ENCODE data around the gene KASH5. TPM values are rescaled to one million over a fixed set of nuclear protein-coding genes. Genes with fewer than 3 reads are reported as not detected.

Gene KASH5
- polyA plus RNA-seq, 3 donors, result 1.9 TPM; not detected in 2

GRCh38 chr19:49390131-49390928 is 2.3 kb downstream of the KASH5 start:
- H3K27ac ChIP-seq (ENCODE audit: low read depth, low read length), result no peak overlapping the region
- WGBS, 3 donors, result 48 to 74% (median 70%) methylated on average over 24 to 26 of the region's 26 CpGs

- WGBS, 3 donors, result 22 to 63% (median 57%) methylated on average over 9 of the region's 9 CpGs
- H3K27ac ChIP-seq (ENCODE audit: low read depth, low read length), result no peak overlapping the region
Measured at GRCh38 chr19:49390929-49391359, 2.9 kb downstream of the KASH5 start.

GRCh38 chr19:49391581-49392399 is 3.7 kb downstream of the KASH5 start:
- 22 to 27% (median 26%) methylated on average over 13 to 14 of the region's 14 CpGs for WGBS, 3 donors
- no peak overlapping the region for H3K27ac ChIP-seq (ENCODE audit: low read depth, low read length)

GRCh38 chr19:49393881-49394280 is 5.8 kb downstream of the KASH5 start:
- H3K27ac ChIP-seq (ENCODE audit: low read depth, low read length), result no peak overlapping the region
- 45 to 62% (median 61%) methylated on average over 4 to 5 of the region's 5 CpGs for WGBS, 3 donors

- 74 to 80% (median 79%) methylated on average over 15 of the region's 15 CpGs for WGBS, 3 donors
- no peak overlapping the region for H3K27ac ChIP-seq (ENCODE audit: low read depth, low read length)
Measured at GRCh38 chr19:49395581-49396407, 7.7 kb downstream of the KASH5 start.

GRCh38 chr19:49396738-49397505 is 8.9 kb downstream of the KASH5 start:
- 77 to 85% (median 79%) methylated on average over 8 of the region's 8 CpGs for WGBS, 3 donors
- no peak overlapping the region for H3K27ac ChIP-seq (ENCODE audit: low read depth, low read length)

- 73 to 85% (median 76%) methylated on average over 11 of the region's 11 CpGs for WGBS, 3 donors
- no peak overlapping the region for H3K27ac ChIP-seq (ENCODE audit: low read depth, low read length)
Measured at GRCh38 chr19:49398001-49398615, 10.1 kb downstream of the KASH5 start.

- no peak overlapping the region for H3K27ac ChIP-seq (ENCODE audit: low read depth, low read length)
- 85 to 88% (median 87%) methylated on average over 6 of the region's 6 CpGs for WGBS, 3 donors
Measured at GRCh38 chr19:49398931-49399330, 10.9 kb downstream of the KASH5 start.

GRCh38 chr19:49400029-49400428 is 12.0 kb downstream of the KASH5 start:
- no peak overlapping the region for H3K27ac ChIP-seq (ENCODE audit: low read depth, low read length)
- WGBS, 3 donors, result 76 to 87% (median 83%) methylated on average over 6 of the region's 6 CpGs

- 45 to 64% (median 63%) methylated on average over 7 of the region's 7 CpGs for WGBS, 3 donors
- H3K27ac ChIP-seq (ENCODE audit: low read depth, low read length), result no peak overlapping the region
Measured at GRCh38 chr19:49403404-49404187, 15.5 kb downstream of the KASH5 start.

GRCh38 chr19:49407079-49407478 is 19.0 kb downstream of the KASH5 start:
- 55 to 76% (median 66%) methylated on average over 7 of the region's 7 CpGs for WGBS, 3 donors
- no peak overlapping the region for H3K27ac ChIP-seq (ENCODE audit: low read depth, low read length)

GRCh38 chr19:49407482-49408015 is 19.5 kb downstream of the KASH5 start:
- WGBS, 3 donors, result 84 to 88% (median 88%) methylated on average over 16 of the region's 16 CpGs
- H3K27ac ChIP-seq (ENCODE audit: low read depth, low read length), result no peak overlapping the region

- WGBS, 3 donors, result 81 to 87% (median 82%) methylated on average over 8 of the region's 8 CpGs
Measured at GRCh38 chr19:49408816-49409440, 20.9 kb downstream of the KASH5 start.

GRCh38 chr19:49409441-49410029 is 21.5 kb downstream of the KASH5 start:
- H3K27ac ChIP-seq (ENCODE audit: low read depth, low read length), result no peak overlapping the region
- 67 to 75% (median 68%) methylated on average over 5 of the region's 5 CpGs for WGBS, 3 donors

More at GRCh38 chr19:49408816-49409440, 20.9 kb downstream of the KASH5 start:
- H3K27ac ChIP-seq (ENCODE audit: low read depth, low read length), result no peak overlapping the region

GRCh38 chr19:49411681-49412326 is 23.8 kb downstream of the KASH5 start:
- WGBS, 3 donors, result 67 to 77% (median 73%) methylated on average over 3 of the region's 3 CpGs
- H3K27ac ChIP-seq (ENCODE audit: low read depth, low read length), result no peak overlapping the region

All from adipose tissue (tissue), 3 donors.